GM19351 (cell line): ENCODE measurements around the gene MEMO1.
"Not testable (repeated sequence)": the region's sequence is repeated elsewhere in the genome, so short reads cannot be mapped to it uniquely, and the experiment has no call there.

Experiments
- ATAC-seq: cut with Tn5 transposase; IDR thresholded peaks from one replicate; pipeline ENCODE4 v1.9.1; 2021; ENCODE audit warnings: mild to moderate bottlenecking, moderate library complexity; ENCODE audit not compliant: unreplicated experiment

MEMO1 gene

DNA sequence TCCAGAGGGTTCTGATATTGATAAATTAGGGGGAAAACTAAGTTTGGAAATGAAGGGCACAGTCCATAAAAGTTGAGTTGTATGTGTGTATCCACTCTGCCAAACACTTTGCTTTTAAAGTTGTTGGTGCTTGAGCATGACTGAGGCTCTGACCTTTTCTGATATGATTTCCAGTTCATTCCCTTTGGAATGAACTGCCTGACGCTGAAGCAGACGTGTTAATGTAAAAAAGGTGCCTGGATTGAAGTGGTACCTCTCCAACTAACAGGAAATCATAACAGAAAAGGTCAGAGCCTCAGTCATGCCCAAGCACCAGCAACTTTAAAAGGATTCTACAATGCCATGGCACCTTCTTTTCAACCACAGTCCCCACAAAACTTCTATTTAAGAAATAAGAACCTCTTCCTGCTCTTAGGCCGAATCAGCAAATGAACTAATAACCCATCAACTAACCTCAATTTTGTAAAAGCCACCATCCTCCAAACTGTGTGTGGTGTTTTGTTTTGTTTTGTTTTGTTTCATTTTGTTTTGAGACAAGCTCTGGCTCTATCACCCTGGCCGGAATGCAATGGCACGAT, 52.6 kb downstream of the MEMO1 start:
- no peak for ATAC-seq

DNA sequence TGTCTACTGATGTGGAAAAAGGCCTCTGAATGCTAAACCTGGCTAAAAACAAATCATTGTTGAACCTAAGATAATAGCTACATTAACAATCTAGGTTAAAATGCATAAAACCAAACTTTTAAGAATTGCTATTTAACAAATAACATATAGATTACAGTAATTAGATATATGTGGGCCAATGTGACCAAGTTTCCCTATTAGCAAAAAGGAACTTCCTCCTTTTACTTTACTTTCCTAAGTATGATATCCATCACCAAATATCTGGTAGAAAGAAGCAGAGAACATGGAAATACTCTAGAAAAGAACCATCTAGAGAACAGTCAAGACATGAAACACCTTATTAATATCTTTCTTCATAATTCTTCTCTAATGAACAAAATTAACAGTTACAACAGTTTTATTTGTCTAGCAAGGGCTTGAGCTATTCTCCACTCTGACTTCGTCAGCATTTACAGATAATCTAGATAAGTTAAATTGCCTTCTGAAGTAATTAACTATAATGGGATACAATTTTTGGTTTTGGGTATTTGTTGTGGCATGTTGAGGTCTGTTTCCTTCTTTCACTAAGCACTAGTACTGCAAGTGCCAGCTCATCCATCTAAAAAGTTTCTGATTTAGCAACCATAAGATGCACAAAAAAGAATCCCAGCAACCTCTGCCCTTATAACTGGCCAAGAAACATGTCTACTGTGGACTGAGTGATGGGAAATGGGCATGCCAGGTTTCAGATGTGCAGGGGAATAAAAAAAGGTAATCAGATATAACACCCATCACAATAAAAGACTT, 53.3 kb downstream of the MEMO1 start:
- ATAC-seq: no peak

DNA sequence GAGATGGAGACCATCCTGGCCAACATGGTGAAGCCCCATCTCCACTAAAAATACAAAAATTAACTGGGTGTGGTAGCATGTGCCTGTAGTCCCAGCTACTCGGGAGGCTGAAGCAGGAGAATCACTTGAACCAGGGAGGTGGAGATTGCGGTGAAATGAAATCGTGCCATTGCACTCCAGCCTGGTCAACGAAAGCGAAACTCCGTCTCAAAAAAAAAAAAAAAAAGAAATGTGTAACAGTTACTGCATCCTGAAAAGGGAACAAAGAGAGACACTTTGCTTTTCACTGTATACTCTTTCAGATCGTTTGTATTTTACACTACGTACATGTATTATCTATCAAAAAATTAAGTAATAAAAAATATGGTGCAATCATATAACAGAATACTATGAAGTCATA, 53.9 kb downstream of the MEMO1 start:
- peak; percentile 67 for ATAC-seq

DNA sequence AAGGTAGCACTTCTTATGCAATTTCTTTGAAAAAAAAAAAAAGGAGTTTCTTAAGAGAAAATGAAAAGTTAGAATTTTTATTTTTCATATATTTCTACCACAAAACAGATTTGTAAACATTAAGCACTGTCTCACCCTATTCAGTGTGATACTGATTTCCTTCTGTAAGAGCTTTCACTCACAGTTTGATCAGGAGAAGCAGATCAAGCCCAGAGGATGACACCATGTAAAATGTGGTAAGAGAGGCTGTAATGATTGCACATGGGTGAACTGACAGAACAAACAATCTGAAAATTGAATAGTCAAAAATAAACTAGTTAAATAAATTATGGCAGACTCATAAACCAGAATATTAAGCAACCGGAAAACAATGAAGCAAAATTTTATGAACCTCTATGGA, 54.5 kb downstream of the MEMO1 start:
- no peak for ATAC-seq

DNA sequence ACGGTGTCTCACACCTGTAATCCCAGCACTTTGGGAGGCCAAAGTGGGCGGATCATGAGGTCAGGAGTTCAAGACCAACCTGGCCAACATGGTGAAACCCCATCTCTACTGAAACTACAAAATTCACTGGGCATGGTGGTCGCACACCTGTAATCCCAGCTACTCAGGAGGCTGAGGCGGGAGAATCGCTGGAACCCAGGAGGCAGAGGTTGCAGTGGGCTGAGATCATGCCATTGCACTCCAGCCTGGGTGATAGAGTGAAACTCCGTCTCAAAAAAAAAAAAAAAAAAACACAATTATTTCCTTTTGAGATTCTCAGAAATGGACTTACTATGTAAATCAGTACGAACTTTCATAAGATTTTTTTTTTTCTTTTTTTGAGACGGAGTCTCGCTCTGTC, 57.7 kb downstream of the MEMO1 start:
- not testable (repeated sequence) for ATAC-seq

DNA sequence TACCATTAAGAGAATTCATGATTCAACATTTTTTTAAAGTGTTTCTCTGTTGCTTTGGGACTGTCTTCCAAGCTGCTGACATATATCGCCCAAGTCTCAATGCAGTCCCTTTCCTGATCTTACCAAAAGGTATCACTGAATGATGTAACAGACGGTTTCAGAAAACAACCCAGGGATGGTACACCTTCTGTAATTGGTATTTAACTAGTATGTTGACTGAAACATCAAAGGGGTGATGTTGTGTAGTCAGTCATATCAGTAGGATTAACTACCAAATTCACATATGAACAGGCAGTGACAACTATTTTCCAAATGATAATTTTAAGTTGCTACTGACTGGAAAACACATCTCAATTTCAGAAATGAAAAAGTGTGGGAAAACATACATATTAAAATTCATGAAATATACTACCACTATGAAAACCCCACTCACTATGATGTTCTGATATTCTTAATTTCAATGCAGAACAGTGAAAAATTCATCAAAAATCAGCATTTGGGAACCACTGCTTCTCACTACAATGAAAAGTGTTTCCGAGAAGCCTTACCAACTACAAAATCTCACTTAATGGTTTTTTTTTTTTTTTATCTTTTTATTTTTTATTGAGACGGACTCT, 59.8 kb downstream of the MEMO1 start:
- no peak for ATAC-seq

DNA sequence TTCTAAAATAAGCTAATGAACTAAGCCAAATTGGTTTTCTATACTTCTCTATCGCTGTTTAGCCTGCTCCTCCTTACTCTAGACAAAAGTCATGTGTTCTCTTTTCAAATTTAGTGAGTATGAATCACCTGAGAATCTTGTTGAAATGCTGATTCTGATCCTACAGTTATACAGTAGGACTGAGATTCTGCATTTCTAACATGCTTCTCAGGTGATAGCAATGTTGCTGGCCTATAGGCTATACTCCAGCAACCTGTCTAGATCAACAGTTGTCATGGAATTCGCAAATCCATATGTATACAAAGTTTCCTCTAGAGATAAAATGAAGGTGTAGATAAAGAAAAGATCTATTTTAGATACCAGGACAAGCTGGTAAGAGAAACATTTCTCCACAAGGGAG, 62.9 kb downstream of the MEMO1 start:
- no peak for ATAC-seq

DNA sequence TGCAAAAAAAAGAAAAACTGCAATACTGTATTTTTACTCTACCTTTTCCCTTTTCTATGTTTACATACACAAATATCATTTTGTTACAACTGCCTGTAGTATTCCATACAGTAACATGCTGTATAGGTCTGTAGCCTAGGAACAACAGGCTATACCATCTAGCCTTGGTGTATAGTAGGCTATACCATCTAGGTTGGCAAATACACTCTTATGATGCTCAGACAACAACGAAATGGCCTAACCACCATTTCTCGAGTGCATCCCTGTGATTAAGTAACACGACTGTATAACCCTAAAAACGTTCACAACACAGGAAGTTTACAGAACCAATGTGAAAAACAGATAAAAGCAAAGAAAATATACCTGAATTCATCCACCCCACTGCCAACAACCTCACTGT, 64.0 kb downstream of the MEMO1 start:
- ATAC-seq: no peak

DNA sequence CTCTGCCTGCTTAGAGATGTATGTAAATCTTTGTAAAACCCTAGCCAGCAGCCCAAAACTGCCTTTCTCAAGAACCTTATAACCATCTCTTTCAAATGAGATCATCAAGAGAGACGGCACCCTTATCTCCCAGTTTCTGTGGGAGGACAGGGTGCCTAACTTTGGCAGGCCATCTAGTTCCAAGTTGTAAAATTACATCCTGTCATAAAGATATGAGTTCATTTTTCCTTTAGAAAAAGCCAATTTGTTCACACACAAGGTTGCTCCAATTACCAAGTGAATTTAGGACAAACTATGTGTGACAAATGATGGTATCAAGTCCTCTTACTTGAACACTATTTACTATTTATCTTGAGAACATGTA, 65.3 kb downstream of the MEMO1 start:
- ATAC-seq: no peak

DNA sequence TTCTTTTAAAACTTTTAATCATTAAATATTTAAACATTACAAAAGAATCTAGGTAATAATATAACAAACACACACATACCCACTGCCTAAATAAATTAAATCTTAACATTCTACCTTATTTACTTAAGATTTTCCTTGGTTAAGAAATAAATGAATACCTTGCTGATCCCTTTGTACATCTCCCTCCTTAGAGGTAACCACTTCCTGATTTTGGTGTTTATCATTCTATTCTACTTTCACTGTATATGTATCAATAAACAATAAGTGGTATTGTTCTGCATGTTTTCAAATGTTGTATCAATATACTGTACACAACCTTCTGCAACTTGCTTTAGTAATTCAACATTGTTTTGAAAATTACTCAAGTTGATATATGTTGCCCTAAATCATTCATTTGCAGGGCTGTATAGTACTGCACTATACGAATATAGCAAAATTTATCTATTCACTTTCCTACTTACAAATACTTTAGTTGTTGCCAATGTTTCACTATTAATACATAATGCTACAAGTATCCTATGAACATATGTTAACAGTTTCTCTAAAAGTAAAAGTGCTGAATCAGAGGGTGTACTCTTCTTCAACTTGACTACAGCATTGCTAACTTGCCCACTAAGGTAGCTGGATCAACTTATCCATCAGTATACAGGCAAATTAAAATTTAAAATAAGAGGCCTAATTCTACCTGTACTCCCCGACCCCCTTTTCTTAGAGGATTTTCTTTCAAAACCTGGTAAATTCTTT, 65.8 kb downstream of the MEMO1 start:
- no peak for ATAC-seq

DNA sequence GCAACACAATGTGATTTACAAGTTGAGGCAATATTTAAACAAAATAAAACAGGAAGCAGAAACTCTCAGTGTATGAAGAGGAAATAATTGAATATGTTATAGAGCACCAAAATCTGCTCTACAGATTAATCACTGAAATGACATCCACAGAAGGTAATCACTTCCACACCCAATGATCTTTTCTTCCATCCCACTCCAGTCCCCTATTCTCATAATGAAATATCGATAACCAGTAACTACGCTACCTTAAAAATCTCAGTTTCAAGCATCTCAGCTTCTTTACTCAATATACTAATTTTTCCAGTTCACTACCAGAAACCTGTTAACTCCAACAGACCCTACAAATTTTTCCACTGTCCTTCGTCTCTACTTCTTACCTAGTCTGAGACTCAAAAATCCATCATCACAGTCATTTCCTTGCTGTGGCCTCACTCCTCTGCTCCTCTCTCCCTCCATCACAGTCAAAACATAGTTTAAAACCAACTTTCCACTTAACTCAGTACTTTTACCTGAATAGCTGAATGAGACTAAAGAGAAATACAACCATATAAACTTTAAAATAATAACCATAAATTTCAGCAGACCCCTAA, 67.1 kb downstream of the MEMO1 start:
- ATAC-seq: no peak

DNA sequence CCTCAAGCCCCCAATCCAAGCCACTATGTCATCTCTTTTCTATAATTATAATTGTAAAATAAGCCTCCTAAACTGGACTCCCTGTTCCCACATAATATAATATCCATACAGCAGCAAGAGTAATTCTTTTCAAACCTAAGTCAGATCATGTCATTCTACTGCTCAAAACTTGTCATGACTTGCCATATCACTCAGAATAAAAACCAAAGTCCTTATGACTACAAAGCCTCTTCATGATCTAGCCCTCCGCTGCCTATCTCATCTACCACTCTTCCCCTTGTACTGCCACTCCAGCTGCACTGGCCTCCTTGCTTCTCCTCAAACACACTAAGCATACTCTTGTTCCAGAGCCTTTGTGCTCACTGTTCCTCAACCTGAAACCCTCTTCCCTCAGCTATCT, 69.9 kb downstream of the MEMO1 start:
- ATAC-seq: no peak

DNA sequence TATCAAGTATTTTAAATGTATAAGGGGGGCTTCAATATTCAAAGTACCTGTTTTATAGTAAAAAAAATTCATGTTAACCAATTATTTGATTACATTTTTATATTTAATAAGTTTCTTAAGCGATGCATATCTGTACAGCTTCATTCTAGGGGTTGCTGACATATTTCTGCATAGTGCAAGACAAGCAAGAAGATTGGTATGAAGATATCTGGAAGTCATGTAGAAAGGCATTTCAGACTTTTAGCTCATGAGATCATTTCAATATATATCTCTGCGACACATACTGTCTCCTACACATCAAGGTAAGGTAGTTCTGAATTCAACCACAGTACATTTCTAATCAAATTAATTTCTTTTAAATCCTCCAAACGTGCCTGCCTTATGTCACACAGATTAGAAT, 73.1 kb downstream of the MEMO1 start:
- ATAC-seq: no peak

DNA sequence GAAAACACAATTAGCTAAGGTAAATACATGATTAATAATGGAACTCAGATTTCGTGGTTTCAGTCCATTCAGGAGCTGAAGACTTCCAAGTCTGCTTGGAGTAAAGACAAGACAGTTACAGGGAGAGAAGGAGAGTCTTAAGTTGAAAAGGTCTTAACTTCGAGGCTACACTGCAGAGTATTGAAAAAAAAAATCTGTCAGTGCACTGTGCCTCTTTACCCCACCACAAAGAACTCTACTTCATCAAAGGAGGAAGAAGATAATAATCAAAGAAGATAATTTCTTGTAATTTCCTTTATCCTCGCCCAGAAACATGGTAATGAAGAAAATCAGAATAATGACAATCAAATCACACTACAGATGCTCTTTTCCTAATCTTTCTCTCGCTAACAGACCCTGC, 75.4 kb downstream of the MEMO1 start:
- no peak for ATAC-seq

DNA sequence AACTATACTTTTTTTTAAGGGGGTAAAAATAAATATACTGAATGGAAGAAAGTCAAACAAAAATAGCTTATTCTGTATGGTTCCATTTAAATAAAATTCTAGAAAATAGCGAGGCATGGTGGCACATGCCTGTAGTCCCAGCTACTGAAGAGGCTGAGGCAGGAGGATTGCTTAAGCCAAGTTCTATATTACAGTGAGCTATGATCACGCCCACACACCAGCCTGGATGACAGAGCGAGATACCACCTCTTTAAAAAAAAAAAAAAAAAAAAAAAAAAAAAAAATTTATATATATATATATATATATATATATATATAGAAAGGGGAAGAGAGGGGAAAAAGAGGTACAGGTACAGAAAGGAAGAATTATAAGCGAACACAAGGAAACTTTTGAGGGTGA, 77.7 kb downstream of the MEMO1 start:
- ATAC-seq: no peak

DNA sequence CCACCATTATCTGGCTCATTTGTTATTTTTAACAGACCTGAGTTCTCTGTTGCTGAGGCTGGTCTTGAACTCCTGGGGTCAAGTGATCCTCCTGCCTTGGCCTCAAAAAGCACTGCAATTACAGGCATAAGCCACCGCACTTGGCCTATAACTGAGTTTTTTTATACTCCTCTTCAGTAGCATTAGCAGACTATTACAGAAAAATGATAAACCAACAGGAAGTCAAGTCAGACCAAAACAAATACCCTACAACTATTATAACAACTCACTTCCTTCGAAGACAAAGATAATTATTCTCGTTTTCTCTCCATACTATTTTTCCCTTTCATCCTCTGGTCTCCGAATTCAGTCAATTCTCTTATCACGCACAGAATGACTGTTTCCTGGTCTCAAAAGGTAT, 78.2 kb downstream of the MEMO1 start:
- no peak for ATAC-seq

DNA sequence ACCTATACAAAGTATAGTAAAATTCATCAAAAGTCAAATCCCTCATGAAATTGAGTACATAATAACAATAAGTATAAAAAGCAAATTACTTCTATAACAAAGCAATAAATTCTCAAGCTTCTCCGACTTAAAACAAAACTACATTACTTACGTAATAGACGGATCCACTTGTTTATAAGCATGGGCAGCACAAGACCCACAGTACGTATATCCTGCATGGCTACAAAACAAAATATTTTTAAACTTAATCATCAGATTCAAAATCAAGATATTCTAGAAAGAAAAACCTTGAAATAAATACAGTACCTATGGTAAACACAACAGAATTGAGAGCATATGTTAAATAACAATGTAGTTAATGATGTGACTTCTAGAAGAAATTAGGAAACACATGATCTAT, 78.9 kb downstream of the MEMO1 start:
- no peak for ATAC-seq

DNA sequence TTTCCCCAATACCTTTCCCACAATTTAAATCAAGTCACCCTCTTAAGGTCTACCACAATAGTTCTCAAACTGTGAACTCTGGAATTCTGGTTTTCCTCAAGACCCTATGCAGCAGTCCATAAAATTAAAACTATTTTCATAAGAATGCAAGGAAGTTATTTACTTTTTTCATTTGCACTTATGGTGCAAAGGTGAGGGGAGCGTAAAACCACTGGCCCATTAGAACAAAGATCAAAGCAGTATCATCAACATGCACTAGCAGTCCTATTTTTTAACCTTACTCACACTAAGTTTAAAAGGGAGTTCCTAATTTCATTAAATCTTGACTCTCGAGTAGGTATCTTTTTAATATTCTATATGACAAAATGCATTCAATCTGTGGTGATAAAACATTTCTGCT, 85.3 kb downstream of the MEMO1 start:
- ATAC-seq: no peak

DNA sequence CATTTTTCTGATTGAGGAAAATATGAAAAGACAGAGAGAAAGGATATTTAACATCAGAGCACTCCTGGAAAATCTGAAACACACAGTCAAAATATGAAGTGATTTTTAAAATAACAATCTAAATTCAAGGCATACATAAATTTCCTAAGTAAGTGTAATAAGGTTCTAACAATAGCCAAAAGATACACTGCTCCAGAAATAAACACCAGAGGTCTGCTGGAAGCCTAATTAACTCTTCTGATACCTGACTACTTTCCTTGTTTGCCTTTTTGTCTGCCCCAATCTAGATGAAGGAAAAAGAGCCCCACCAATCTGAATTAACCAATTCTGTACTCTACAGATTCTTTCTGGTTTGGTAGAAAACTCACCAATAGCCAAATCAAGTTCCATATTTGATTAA, 87.1 kb downstream of the MEMO1 start:
- ATAC-seq: no peak

DNA sequence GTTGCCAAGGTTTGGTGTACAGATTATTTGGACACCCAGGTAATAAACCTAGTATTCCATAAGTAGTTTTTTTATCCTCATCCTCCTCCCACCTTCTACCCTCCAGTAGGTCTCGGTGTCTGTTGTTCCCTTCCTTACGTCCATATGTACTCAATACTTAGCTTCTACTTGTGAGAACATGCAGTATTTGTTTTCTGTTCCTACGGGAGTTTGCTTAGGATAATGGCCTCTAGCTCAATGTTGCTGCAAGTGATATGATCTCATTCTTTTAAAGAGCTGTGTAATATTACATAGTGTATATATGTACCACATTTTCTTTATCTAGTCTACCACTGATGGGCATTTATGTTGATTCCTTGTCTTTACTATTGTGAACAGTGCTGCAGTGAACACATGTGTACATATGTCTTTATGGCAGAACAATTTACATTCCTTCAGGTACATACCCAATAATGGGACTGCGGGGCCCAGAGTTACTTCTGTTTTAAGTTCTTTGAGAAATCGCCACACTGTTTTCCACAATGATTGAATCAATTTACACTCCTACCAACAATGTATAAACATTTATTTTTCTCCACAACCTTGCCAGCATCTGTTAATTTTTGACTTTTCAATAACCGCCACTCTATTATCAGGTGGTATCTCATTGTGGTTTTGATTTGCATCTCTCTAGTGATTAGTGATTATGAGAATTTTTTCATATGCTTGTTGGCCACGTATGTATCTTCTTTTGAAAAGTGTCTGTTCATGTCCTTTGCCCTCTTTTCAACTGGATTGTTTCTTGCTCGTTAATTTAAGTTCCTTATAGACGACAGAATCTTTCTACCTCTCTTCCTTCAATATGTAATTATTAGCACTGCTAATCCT, 88.0 kb downstream of the MEMO1 start:
- ATAC-seq: no peak

DNA sequence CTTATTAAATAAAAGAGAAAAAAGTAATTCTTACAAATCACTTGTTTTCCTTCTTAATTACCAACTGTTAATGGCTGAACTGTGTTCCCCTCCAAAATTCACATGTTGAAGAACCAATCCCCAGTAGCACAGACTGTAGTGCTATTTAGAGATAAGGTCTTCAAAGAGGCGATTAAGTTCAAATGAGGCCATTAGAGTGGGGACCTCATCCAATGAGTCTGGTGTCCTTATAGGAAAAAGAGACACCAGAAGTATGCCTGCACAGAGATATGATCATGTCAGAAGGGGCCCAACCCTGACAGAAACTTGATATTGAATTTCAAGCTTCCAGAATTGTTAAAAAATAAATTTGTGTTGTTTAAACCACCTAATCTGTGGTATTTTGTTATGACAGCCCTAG, 89.8 kb downstream of the MEMO1 start:
- no peak for ATAC-seq
